ENCODE results near the gene NPIPA5.
"Not testable (repeated sequence)": the region's sequence is repeated elsewhere in the genome, so short reads cannot be mapped to it uniquely, and the experiment has no call there.

DNA sequence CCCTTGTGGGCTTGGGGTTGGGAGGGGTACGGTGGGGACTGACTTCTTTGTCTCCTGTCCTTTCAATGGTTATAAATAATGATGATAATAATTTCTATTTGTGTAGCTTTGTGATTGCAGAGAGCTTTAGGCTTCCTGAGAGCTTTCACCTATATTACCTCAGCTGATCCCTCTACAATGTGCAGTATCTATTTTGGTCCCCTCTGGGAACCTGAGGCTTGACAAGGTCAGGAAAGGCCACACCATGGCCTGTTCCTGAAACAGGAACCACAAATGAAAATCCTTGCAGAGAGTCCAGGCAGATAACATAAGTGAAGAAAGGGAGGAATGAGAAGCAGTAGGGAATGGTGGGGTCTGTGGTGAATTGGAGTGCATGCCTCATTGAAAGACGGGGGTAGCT, 42.5 kb downstream of the NPIPA5 start:
- TF ChIP-seq EZH2, EZH2phosphoT487 (IDR thresholded peaks at IDR 0.05): not testable (repeated sequence)
- TF ChIP-seq, protein P1, sequence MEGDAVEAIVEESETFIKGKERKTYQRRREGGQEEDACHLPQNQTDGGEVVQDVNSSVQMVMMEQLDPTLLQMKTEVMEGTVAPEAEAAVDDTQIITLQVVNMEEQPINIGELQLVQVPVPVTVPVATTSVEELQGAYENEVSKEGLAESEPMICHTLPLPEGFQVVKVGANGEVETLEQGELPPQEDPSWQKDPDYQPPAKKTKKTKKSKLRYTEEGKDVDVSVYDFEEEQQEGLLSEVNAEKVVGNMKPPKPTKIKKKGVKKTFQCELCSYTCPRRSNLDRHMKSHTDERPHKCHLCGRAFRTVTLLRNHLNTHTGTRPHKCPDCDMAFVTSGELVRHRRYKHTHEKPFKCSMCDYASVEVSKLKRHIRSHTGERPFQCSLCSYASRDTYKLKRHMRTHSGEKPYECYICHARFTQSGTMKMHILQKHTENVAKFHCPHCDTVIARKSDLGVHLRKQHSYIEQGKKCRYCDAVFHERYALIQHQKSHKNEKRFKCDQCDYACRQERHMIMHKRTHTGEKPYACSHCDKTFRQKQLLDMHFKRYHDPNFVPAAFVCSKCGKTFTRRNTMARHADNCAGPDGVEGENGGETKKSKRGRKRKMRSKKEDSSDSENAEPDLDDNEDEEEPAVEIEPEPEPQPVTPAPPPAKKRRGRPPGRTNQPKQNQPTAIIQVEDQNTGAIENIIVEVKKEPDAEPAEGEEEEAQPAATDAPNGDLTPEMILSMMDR (IDR thresholded peaks at IDR 0.05): not testable (repeated sequence)

Data from neural progenitor cell (in vitro differentiated cells).